Left ventricle myocardium inferior (tissue), 1 donor: ENCODE data around the gene TLR1. TPM values are rescaled to one million over a fixed set of nuclear protein-coding genes. Genes with fewer than 3 reads are reported as not detected.
"Not testable (repeated sequence)": the region's sequence is repeated elsewhere in the genome, so short reads cannot be mapped to it uniquely, and the experiment has no call there.

ENCODE experiments used
- DNase-seq: peaks from one replicate; pipeline ENCODE4 v3.0.0-alpha.2; 2020
- H3K27ac ChIP-seq: fragments of 200-600 bp; replicated peaks from 2 replicates; pipeline ENCODE4 v1.8.0; 2021
- H3K27me3 ChIP-seq: fragments of 200-600 bp; 2 replicates; pipeline ENCODE4 v1.8.0; 2021; ENCODE audit warnings: low read depth
- H3K36me3 ChIP-seq: fragments of 200-600 bp; 2 replicates; pipeline ENCODE4 v1.8.0; 2021
- H3K4me1 ChIP-seq: fragments of 200-600 bp; 2 replicates; pipeline ENCODE4 v1.8.0; 2021
- H3K4me3 ChIP-seq: fragments of 200-600 bp; 2 replicates; pipeline ENCODE4 v1.8.0; 2021; ENCODE audit warnings: mild to moderate bottlenecking, moderate library complexity
- H3K9me3 ChIP-seq: fragments of 200-600 bp; replicated peaks from 2 replicates; pipeline ENCODE4 v1.8.0; 2021
- CTCF ChIP-seq: fragments of 200-600 bp; IDR thresholded peaks from 2 replicates; pipeline ENCODE4 v1.8.0; 2021; ENCODE audit warnings: antibody characterized with exemption, mild to moderate bottlenecking, borderline replicate concordance
- intact Hi-C: fragments of 100-400 bp; cut with micrococcal nuclease; formaldehyde crosslinking; loops from one replicate; pipeline ENCODE4 v1.11.0; 2022
- total RNA-seq: library from RNA; stranded (reverse); fragmentation: NEBNext Ultra II Directional; extraction: Animal tissue kit (Norgen Biotek cat#: 25700); gene quantifications from one replicate; pipeline ENCODE4 v1.2.1, GENCODE V29; 2021
- donor health status: DM: no; HTN: yes; CAD: no; lungs with severe emphysema.

Gene TLR1
- total RNA-seq, 1 donor from 2014 or later: 3.5 TPM

DNA sequence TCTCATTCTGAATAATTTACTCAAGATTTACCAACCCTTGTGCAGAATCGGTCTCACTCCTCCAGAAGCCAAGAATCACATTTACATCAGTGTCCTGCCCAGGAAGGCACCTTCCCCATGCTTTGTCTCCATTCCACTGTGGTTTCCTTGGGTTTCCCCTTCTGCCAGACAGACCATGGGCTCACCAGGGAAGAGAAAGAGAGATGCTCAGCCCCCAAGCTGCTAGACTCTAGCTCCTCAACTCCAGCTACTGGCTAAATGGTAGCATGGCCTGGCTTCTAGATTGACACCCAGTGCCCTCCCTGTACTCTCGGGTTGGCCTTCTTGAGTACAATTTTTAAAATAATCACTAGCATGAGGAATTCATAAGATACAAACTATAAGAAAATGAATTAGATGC, 34.7 kb downstream of the TLR1 start:
- Histone ChIP-seq H3K36me3 (no peaks in the 10 kb centered on the region), H3K27ac (peak overlapping the region; percentile 30), H3K4me3 (no peak overlapping the region), H3K9me3 (peaks cover 10% of the 10 kb centered on the region), H3K27me3 (no peaks in the 10 kb centered on the region), H3K4me1 (no peaks in the 10 kb centered on the region)
- no peak for TF ChIP-seq CTCF
- intact Hi-C loops: no loop called here
- no peak for DNase-seq

DNA sequence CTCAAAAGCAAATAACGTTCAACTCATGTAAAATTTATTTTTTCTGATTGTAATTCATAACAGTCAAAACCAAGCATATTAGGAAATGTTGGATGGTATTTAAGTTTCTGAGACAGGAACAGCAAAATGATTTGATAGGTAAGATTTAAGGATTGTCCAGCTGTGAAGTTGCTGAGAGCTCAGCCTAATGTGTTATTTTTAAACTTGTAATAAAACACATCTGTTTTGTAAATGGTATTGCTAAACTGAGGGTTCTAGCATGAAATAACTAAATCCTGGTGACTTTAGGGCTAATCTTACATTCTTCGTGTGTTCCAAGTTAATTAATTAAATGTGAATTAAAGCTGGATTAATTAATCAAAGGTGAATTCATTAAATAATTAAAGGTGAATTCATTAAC, 35.1 kb downstream of the TLR1 start:
- intact Hi-C loops: no loop called here
- Histone ChIP-seq H3K27ac (peak overlapping the region; percentile 30), H3K9me3 (peaks cover 5% of the 10 kb centered on the region), H3K36me3 (no peaks in the 10 kb centered on the region), H3K4me1 (no peaks in the 10 kb centered on the region), H3K4me3 (no peak overlapping the region), H3K27me3 (no peaks in the 10 kb centered on the region)
- TF ChIP-seq CTCF: no peak
- DNase-seq: no peak

- intact Hi-C loops: no loop called here
Observed at GRCh38 chr4:38768968-38769394, 35.6 kb downstream of the TLR1 start.

DNA sequence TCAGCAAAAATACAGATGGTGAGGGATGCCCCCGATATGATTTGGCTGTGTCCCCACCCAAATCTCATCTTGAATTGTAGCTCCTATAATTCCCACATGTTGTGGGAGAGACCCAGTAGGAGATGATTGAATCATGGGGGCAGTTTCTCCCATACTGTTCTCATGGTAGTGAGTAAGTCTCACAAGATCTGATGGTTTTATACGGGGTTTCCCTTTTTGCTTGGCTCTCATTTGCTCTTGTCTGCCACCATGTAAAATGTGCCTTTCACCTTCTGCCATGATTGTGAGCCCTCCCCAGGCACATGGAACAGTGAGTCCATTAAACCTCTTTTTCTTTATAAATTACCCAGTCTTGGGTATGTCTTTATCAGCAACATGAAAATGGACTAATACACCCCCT, 37.7 kb downstream of the TLR1 start:
- DNase-seq, intact Hi-C loops, H3K27ac ChIP-seq, H3K4me1 ChIP-seq, H3K4me3 ChIP-seq, H3K9me3 ChIP-seq, H3K36me3 ChIP-seq, H3K27me3 ChIP-seq: not testable (repeated sequence)

More at GRCh38 chr4:38768968-38769394, 35.6 kb downstream of the TLR1 start:
- Histone ChIP-seq H3K27me3 (no peaks in the 10 kb centered on the region), H3K9me3 (peaks cover under 1% of the 10 kb centered on the region), H3K27ac (peak overlapping the region; percentile 30), H3K36me3 (no peaks in the 10 kb centered on the region), H3K4me1 (no peaks in the 10 kb centered on the region), H3K4me3 (no peak overlapping the region)
- TF ChIP-seq CTCF: no peak
- DNase-seq: no peak

GRCh38 chr4:38765382-38765781, 39.2 kb downstream of the TLR1 start:
- Histone ChIP-seq H3K4me1 (no peaks in the 10 kb centered on the region), H3K27ac (no peak overlapping the region), H3K9me3 (no peaks in the 10 kb centered on the region), H3K27me3 (no peaks in the 10 kb centered on the region), H3K36me3 (no peaks in the 10 kb centered on the region), H3K4me3 (no peak overlapping the region)
- intact Hi-C loops: no loop called here
- TF ChIP-seq CTCF: no peak
- DNase-seq: no peak

GRCh38 chr4:38764277-38764676, 40.3 kb downstream of the TLR1 start:
- no peak overlapping the region for H3K27ac ChIP-seq
- peaks cover 5% of the 10 kb centered on the region for H3K4me1 ChIP-seq
- TF ChIP-seq CTCF: no peak
- intact Hi-C loops: no loop called here
- no peaks in the 10 kb centered on the region for H3K27me3 ChIP-seq
- no peaks in the 10 kb centered on the region for H3K9me3 ChIP-seq
- H3K4me3 ChIP-seq: no peak overlapping the region
- DNase-seq: no peak
- no peaks in the 10 kb centered on the region for H3K36me3 ChIP-seq
